Osteocyte (in vitro differentiated cells): ENCODE measurements around the gene TMEM129. TPM values are rescaled to one million over a fixed set of nuclear protein-coding genes. Genes with fewer than 3 reads are reported as not detected.
"Not testable (repeated sequence)": the region's sequence is repeated elsewhere in the genome, so short reads cannot be mapped to it uniquely, and the experiment has no call there.

Source experiments
- DNase-seq: peaks from one replicate; pipeline ENCODE4 v3.0.0; 2021; ENCODE audit warnings: mixed read lengths; ENCODE audit not compliant: unreplicated experiment; ENCODE audit errors: extremely low spot score
- H3K27ac Mint-ChIP-seq: one replicate; pipeline ENCODE4 v1.8.0; 2021; ENCODE audit warnings: mild to moderate bottlenecking, mixed read lengths; ENCODE audit not compliant: unreplicated experiment
- H3K27me3 Mint-ChIP-seq: one replicate; pipeline ENCODE4 v1.8.0; 2021; ENCODE audit warnings: mixed read lengths; ENCODE audit not compliant: unreplicated experiment
- H3K36me3 Mint-ChIP-seq: one replicate; pipeline ENCODE4 v1.8.0; 2021; ENCODE audit warnings: mixed read lengths; ENCODE audit not compliant: unreplicated experiment
- H3K4me1 Mint-ChIP-seq: one replicate; pipeline ENCODE4 v1.8.0; 2021; ENCODE audit warnings: mixed read lengths; ENCODE audit not compliant: unreplicated experiment
- H3K4me3 Mint-ChIP-seq: one replicate; pipeline ENCODE4 v1.8.0; 2021; ENCODE audit warnings: mild to moderate bottlenecking, moderate library complexity, mixed read lengths; ENCODE audit not compliant: unreplicated experiment
- H3K9me3 Mint-ChIP-seq: one replicate; pipeline ENCODE4 v1.8.0; 2021; ENCODE audit warnings: mixed read lengths; ENCODE audit not compliant: unreplicated experiment
- total RNA-seq: library from RNA; stranded (reverse); gene quantifications from 2 replicates; pipeline ENCODE4 v1.2.1, GENCODE V29; 2021
- TF ChIP-seq, protein P1 (sequence below): fragments of 200-600 bp; sonication (generic); IDR thresholded peaks from 2 replicates; pipeline ENCODE4 v1.5.0; 2021; ENCODE audit warnings: antibody characterized with exemption, mild to moderate bottlenecking, moderate library complexity

TMEM129 gene
- total RNA-seq, 1 donor from 2014 or later: 48.8 TPM

DNA sequence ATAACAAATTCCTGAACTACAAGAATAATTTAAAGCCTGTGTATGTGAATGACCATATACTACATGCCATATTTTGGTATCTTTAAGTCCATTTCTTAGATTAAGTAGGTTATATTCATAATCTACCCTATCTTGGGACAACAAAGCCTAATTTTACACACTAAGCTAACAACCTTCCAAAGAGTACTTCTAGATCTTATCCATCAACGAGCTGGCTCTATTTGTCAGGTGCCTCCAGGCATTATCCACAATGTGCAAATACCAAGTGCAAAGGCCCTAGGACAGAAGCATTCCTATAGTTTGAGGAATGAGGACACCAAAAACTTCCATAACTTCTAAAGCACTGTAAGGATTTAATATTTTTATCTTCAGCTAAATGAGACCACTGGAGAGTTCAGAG, 12.5 kb downstream of the TMEM129 start:
- H3K4me1 Mint-ChIP-seq: peaks cover 34% of the 10 kb centered on the region
- H3K9me3 Mint-ChIP-seq: no peaks in the 10 kb centered on the region
- H3K27ac Mint-ChIP-seq: peak overlapping the region; percentile 54
- TF ChIP-seq, protein P1, sequence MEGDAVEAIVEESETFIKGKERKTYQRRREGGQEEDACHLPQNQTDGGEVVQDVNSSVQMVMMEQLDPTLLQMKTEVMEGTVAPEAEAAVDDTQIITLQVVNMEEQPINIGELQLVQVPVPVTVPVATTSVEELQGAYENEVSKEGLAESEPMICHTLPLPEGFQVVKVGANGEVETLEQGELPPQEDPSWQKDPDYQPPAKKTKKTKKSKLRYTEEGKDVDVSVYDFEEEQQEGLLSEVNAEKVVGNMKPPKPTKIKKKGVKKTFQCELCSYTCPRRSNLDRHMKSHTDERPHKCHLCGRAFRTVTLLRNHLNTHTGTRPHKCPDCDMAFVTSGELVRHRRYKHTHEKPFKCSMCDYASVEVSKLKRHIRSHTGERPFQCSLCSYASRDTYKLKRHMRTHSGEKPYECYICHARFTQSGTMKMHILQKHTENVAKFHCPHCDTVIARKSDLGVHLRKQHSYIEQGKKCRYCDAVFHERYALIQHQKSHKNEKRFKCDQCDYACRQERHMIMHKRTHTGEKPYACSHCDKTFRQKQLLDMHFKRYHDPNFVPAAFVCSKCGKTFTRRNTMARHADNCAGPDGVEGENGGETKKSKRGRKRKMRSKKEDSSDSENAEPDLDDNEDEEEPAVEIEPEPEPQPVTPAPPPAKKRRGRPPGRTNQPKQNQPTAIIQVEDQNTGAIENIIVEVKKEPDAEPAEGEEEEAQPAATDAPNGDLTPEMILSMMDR: no peak
- no peaks in the 10 kb centered on the region for H3K27me3 Mint-ChIP-seq
- DNase-seq: no peak
- no peak overlapping the region for H3K4me3 Mint-ChIP-seq
- H3K36me3 Mint-ChIP-seq: peaks cover 23% of the 10 kb centered on the region

GRCh38 chr4:1706358-1706757, 14.8 kb downstream of the TMEM129 start:
- TF ChIP-seq, protein P1: no peak
- Mint-ChIP-seq H3K36me3 (peaks cover 30% of the 10 kb centered on the region), H3K27ac (no peak overlapping the region), H3K4me3 (no peak overlapping the region), H3K9me3 (no peaks in the 10 kb centered on the region), H3K27me3 (no peaks in the 10 kb centered on the region), H3K4me1 (peaks cover 25% of the 10 kb centered on the region)
- DNase-seq: no peak

- Mint-ChIP-seq H3K27me3 (no peaks in the 10 kb centered on the region), H3K36me3 (peaks cover 30% of the 10 kb centered on the region), H3K9me3 (no peaks in the 10 kb centered on the region), H3K27ac (no peak overlapping the region), H3K4me1 (peaks cover 20% of the 10 kb centered on the region), H3K4me3 (no peak overlapping the region)
- no peak for DNase-seq
- TF ChIP-seq, protein P1: no peak
These were observed 15.4 kb downstream of the TMEM129 start for GRCh38 chr4:1705732-1706131.

DNA sequence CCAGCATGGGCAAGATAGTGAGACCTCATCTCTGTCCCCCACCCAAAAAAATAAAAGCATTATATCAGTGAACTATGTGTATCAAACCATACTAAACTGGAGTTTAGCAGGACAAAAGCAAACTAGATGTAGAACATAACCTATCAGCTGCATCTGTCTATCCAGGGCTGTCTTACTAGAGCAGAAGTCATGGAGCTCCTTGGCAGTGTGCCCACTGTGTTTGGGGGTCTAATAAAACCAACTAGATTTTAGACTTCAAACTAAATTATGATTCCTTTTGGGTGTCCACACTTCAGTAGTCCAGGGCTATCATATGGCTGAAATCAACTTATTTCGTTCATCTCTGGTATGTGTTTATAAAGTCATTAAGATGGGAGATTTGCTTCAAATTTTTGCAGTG, 17.3 kb downstream of the TMEM129 start:
- TF ChIP-seq, protein P1: no peak
- Mint-ChIP-seq H3K9me3 (no peaks in the 10 kb centered on the region), H3K27me3 (no peaks in the 10 kb centered on the region), H3K27ac (no peak overlapping the region), H3K4me3 (no peak overlapping the region), H3K36me3 (peaks cover 35% of the 10 kb centered on the region), H3K4me1 (peaks cover 10% of the 10 kb centered on the region)
- no peak for DNase-seq

- not testable (repeated sequence) for H3K4me1 Mint-ChIP-seq, H3K27me3 Mint-ChIP-seq, H3K9me3 Mint-ChIP-seq, H3K27ac Mint-ChIP-seq, DNase-seq, H3K4me3 Mint-ChIP-seq
- H3K36me3 Mint-ChIP-seq: peaks cover 32% of the 10 kb centered on the region
These were observed 19.5 kb downstream of the TMEM129 start for GRCh38 chr4:1701671-1702070.

DNA sequence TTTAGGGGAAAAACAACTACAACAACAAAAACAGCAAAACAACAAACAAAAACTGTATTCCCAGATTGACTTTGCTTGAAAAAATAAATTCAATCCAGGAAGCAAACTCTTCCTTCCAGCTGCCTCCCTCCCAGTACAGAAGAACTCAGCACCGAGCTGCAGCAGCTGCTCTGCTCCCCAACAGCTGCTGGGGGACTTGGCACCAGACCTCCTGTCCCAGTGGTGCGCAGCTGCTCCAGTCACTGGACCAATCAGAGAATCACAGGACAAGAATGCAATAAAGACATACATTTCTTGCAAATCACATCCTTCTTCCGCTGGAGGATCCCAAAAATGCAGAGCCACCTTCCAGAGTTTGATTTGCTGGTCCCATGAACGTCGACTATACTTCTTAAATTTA, 25.2 kb downstream of the TMEM129 start:
- TF ChIP-seq, protein P1: no peak
- no peaks in the 10 kb centered on the region for H3K9me3 Mint-ChIP-seq
- H3K27me3 Mint-ChIP-seq: no peaks in the 10 kb centered on the region
- H3K4me1 Mint-ChIP-seq: no peaks in the 10 kb centered on the region
- no peak for DNase-seq
- no peak overlapping the region for H3K4me3 Mint-ChIP-seq
- H3K36me3 Mint-ChIP-seq: peaks cover 37% of the 10 kb centered on the region
- H3K27ac Mint-ChIP-seq: no peak overlapping the region
